Measurements from ENCODE around the gene NHSL2.
"Not testable (repeated sequence)": the region's sequence is repeated elsewhere in the genome, so short reads cannot be mapped to it uniquely, and the experiment has no call there.

NHSL2 gene

GRCh38 chrX:72045552-72046277, 135.1 kb downstream of the NHSL2 start:
- no peak for DNase-seq

GRCh38 chrX:72046447-72046846, 135.8 kb downstream of the NHSL2 start:
- no peak for DNase-seq

- DNase-seq: no peak
Observed at GRCh38 chrX:72048510-72049455, 138.1 kb downstream of the NHSL2 start.

GRCh38 chrX:72050011-72050410, 139.4 kb downstream of the NHSL2 start:
- no peak for DNase-seq

GRCh38 chrX:72051589-72051988, 140.9 kb downstream of the NHSL2 start:
- DNase-seq: no peak

- DNase-seq: no peak
Observed at GRCh38 chrX:72052415-72053090, 141.9 kb downstream of the NHSL2 start.

GRCh38 chrX:72053508-72053907, 142.9 kb downstream of the NHSL2 start:
- DNase-seq: no peak

GRCh38 chrX:72054779-72055489, 144.3 kb downstream of the NHSL2 start:
- DNase-seq: no peak

- peak; percentile 53 to 69 for DNase-seq
Observed at GRCh38 chrX:72057331-72057730, 146.7 kb downstream of the NHSL2 start.

GRCh38 chrX:72057849-72058248, 147.2 kb downstream of the NHSL2 start:
- peak in 1 of 2 donors; percentile 15 for DNase-seq

GRCh38 chrX:72058346-72058745, 147.7 kb downstream of the NHSL2 start:
- not testable (repeated sequence) for DNase-seq

GRCh38 chrX:72060196-72060920, 149.7 kb downstream of the NHSL2 start:
- no peak for DNase-seq

GRCh38 chrX:72060921-72061490, 150.4 kb downstream of the NHSL2 start:
- DNase-seq: no peak

GRCh38 chrX:72062916-72063315, 152.3 kb downstream of the NHSL2 start:
- DNase-seq: no peak

GRCh38 chrX:72069350-72070160, 158.9 kb downstream of the NHSL2 start:
- no peak for DNase-seq

GRCh38 chrX:72071213-72071612, 160.6 kb downstream of the NHSL2 start:
- DNase-seq: no peak

- DNase-seq: no peak
Observed at GRCh38 chrX:72073633-72074032, 163.0 kb downstream of the NHSL2 start.

- no peak for DNase-seq
Observed at GRCh38 chrX:72078411-72078810, 167.8 kb downstream of the NHSL2 start.

GRCh38 chrX:72079607-72080006, 169.0 kb downstream of the NHSL2 start:
- DNase-seq: peak in 1 of 2 donors; percentile 17

- peak in 1 of 2 donors; percentile 14 for DNase-seq
Observed at GRCh38 chrX:72080150-72080549, 169.5 kb downstream of the NHSL2 start.

All from inflammatory macrophage (primary cell).